ENCODE results near the gene KYNU.

The KYNU gene

DNA sequence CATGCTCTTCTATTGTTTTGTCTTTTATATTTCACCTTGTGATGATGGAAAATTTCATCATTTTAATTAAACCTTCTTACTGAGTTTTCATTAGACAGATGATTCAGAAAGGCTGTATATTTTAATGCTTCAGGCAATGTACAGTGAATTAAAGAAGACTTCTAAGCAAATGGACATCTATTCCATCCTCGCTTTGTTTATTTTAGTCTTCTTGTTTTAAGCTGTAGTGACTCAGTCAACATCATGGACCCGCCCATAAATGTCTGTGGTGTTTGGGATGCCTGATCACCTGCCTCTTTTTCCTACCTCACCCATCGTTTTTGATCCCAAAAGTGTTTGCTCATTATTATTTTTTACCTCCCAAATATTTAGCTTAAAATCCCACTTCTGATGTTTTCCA, 43.1 kb downstream of the KYNU start:
- TF ChIP-seq, protein P1, sequence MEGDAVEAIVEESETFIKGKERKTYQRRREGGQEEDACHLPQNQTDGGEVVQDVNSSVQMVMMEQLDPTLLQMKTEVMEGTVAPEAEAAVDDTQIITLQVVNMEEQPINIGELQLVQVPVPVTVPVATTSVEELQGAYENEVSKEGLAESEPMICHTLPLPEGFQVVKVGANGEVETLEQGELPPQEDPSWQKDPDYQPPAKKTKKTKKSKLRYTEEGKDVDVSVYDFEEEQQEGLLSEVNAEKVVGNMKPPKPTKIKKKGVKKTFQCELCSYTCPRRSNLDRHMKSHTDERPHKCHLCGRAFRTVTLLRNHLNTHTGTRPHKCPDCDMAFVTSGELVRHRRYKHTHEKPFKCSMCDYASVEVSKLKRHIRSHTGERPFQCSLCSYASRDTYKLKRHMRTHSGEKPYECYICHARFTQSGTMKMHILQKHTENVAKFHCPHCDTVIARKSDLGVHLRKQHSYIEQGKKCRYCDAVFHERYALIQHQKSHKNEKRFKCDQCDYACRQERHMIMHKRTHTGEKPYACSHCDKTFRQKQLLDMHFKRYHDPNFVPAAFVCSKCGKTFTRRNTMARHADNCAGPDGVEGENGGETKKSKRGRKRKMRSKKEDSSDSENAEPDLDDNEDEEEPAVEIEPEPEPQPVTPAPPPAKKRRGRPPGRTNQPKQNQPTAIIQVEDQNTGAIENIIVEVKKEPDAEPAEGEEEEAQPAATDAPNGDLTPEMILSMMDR (IDR thresholded peaks at IDR 0.05; ENCODE audit: low read depth, low read length), result no peak
- Histone ChIP-seq H3K36me3 (no peaks in the 10 kb centered on the region), H3K4me3 (ENCODE audit: low read depth, low read length) (no peak overlapping the region), H3K9me3 (no peaks in the 10 kb centered on the region), H3K4me1 (no peaks in the 10 kb centered on the region), H3K27me3 (no peaks in the 10 kb centered on the region)
- DNase-seq, result no peak

DNA sequence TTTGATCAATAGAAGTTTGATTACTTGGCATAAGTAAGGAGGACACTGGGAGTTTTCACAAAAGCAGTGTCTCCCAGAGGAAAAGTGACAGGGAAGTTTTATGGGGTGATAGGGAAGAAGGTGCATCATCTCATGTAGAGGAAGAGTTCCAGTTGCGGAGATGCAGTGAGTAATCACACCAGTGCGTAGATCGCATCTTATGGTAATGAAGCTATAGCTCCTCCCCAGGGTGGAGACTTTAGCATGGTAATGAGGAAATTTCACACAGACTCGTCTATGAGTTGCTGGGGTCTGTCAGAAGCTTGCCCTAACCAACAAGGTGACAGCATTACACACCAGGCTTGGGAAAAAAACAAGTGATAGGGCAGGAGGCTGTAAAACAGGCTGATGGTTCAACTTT, 49.0 kb downstream of the KYNU start:
- H3K9me3 ChIP-seq, result no peaks in the 10 kb centered on the region
- no peak for DNase-seq
- H3K36me3 ChIP-seq, result no peaks in the 10 kb centered on the region
- H3K4me1 ChIP-seq, result no peaks in the 10 kb centered on the region
- no peak overlapping the region for H3K4me3 ChIP-seq (ENCODE audit: low read depth, low read length)
- TF ChIP-seq, protein P1 (IDR thresholded peaks at IDR 0.05; ENCODE audit: low read depth, low read length), result no peak
- no peaks in the 10 kb centered on the region for H3K27me3 ChIP-seq

DNA sequence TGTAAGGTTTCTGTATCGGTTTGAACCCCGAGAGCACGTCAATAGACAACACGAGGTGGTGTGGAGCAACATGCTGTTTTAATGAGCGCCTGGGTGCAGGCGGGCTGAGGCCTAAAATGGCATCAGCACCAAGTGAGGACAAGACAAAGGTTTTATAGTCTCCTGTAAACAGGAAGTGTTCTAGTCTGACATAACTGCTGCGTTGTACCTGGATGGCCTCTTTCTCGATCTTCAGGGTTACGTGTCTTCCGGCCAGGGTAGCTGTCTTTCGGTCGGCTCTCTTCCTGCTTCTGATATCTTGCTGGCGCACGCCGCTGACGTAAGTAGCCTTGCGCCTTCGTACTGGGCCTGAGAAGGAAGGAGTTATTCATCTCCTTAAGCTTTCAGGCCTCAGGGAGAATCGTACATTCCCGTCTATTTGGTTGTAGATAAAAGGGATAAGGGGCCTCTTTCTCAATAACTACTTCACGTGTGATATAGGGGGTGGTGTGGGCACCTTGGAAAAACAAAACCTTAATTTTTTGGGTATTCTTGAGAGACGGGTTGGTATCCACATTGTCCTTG, 53.5 kb downstream of the KYNU start:
- TF ChIP-seq, protein P1 (IDR thresholded peaks at IDR 0.05; ENCODE audit: low read depth, low read length), result no peak
- no peaks in the 10 kb centered on the region for H3K36me3 ChIP-seq
- no peak overlapping the region for H3K4me3 ChIP-seq (ENCODE audit: low read depth, low read length)
- no peaks in the 10 kb centered on the region for H3K4me1 ChIP-seq
- H3K9me3 ChIP-seq, result no peaks in the 10 kb centered on the region
- no peak for DNase-seq
- no peaks in the 10 kb centered on the region for H3K27me3 ChIP-seq

DNA sequence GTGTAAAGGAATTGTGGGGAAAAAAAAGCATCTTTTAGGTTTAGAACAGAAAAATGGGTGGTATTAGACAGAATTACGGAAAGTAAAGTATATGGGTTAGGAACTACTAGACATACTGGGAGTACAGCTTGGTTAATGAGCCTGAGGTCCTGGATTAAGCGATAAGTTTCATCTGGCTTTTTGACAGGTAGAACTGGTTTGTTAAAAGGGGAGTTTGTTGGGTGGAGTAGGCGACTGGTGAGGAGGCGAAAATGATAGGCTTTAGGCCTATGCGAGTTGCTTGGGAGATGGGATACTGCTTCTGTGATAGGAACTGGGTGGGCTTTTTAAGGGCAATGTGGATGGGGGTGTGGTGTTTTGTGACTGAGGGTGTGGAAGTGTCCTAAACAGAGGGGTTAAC, 56.5 kb downstream of the KYNU start:
- TF ChIP-seq, protein P1 (IDR thresholded peaks at IDR 0.05; ENCODE audit: low read depth, low read length), result no peak
- DNase-seq, result no peak
- no peaks in the 10 kb centered on the region for H3K27me3 ChIP-seq

DNA sequence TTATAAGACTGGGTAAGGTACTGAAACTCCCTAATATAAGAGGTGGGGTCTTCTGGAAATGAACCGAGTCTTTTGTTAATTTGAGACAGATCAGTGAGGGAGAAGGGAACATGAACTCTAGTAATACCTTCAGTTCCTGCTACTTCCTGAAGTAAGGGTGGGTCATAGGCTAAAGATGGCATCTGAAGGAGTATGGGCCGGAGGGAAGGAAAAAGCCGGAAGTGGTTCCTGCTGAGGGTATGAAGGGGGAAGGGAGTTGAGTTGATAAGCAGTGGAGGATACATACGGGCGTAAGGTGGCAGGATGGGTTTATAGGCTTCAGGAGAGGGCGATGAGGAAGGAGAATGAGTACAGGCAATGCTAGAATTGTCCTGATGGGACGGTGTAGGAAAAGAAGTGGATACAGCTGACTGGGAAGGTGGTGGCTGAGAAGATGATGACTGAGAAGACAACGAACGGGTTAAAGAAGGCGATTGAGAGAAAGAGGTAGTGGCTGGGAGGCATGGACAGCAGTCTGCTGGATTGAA, 58.2 kb downstream of the KYNU start:
- Histone ChIP-seq H3K36me3 (no peaks in the 10 kb centered on the region), H3K4me3 (ENCODE audit: low read depth, low read length) (no peak overlapping the region), H3K4me1 (no peaks in the 10 kb centered on the region), H3K27me3 (no peaks in the 10 kb centered on the region), H3K9me3 (no peaks in the 10 kb centered on the region)
- TF ChIP-seq, protein P1 (IDR thresholded peaks at IDR 0.05; ENCODE audit: low read depth, low read length), result no peak
- DNase-seq, result no peak

More for the DNA sequence above, 56.5 kb downstream of the KYNU start:
- H3K4me1 ChIP-seq, result no peaks in the 10 kb centered on the region
- no peak overlapping the region for H3K4me3 ChIP-seq (ENCODE audit: low read depth, low read length)
- H3K36me3 ChIP-seq, result no peaks in the 10 kb centered on the region
- no peaks in the 10 kb centered on the region for H3K9me3 ChIP-seq

DNA sequence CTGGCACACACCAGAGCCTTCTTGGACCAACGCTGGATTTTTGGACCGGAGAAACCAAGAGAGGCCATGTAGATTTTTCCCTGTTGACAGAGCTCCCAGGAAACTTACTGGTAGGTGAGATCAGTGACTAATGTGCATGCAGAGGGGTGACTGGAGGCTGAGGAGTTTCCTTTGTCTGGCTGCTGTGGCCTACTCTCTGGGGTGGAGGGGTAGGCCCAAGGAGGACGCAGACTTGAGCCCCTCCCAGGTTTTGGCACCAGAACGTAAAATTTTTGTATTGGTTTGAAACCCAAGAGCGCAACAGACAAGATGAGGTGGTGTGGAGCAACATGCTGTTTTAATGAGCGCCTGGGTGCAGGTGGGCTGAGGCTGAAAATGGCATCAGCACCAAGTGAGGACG, 59.2 kb downstream of the KYNU start:
- H3K27me3 ChIP-seq, result no peaks in the 10 kb centered on the region
- H3K4me3 ChIP-seq (ENCODE audit: low read depth, low read length), result no peak overlapping the region
- TF ChIP-seq, protein P1 (IDR thresholded peaks at IDR 0.05; ENCODE audit: low read depth, low read length), result no peak
- H3K4me1 ChIP-seq, result no peaks in the 10 kb centered on the region
- DNase-seq, result no peak
- H3K9me3 ChIP-seq, result no peaks in the 10 kb centered on the region
- H3K36me3 ChIP-seq, result no peaks in the 10 kb centered on the region

Measured in BE2C (cell line).